Ovary (tissue), 10 donors: ENCODE measurements around the gene OR7A5. TPM values are rescaled to one million over a fixed set of nuclear protein-coding genes. Genes with fewer than 3 reads are reported as not detected.

Experiments
- DNase-seq, 5 donors: peaks; one replicate each; pipeline ENCODE4 v3.0.0-alpha.2; 2019 to 2020
- H3K27ac ChIP-seq, 2 donors: fragments of 200-600 bp; one replicate each; pipeline versions ENCODE4 v1.5.1 to v1.8.0; 2019 to 2022
- H3K27me3 ChIP-seq: fragments of 200-600 bp; one replicate; pipeline ENCODE4 v1.8.0; 2022
- H3K36me3 ChIP-seq: fragments of 200-600 bp; sonication (generic); one replicate; pipeline ENCODE4 v1.5.1; 2019
- H3K4me1 ChIP-seq: one replicate; pipeline ENCODE4 v1.8.1; 2013; ENCODE audit warnings: mild to moderate bottlenecking, moderate library complexity; ENCODE audit not compliant: insufficient read depth
- H3K4me3 ChIP-seq: fragments of 200-600 bp; sonication (generic); one replicate; pipeline ENCODE4 v1.5.1; 2017
- H3K9me3 ChIP-seq, 2 donors: fragments of 200-600 bp in 1 of 2; sonication (generic) in 1 of 2; one replicate each; pipeline versions ENCODE4 v1.5.1 to v1.8.1; 2013 to 2019; ENCODE audit warnings: mild to moderate bottlenecking in 1 of 2, moderate library complexity in 1 of 2
- CTCF ChIP-seq, 3 donors: fragments of 450-650 bp in 2 of 3; fragments of 200-600 bp in 1 of 3; IDR thresholded peaks; one replicate each; pipeline versions ENCODE4 v1.5.1 to v1.8.0; 2016 to 2022; ENCODE audit warnings: antibody characterized with exemption in 3 of 3, mild to moderate bottlenecking in 1 of 3
- EP300 ChIP-seq: sonication (generic); formaldehyde crosslinking; IDR thresholded peaks from one replicate; pipeline ENCODE4 v1.6.1; 2017; ENCODE audit warnings: antibody characterized with exemption
- POLR2A ChIP-seq: fragments of 450-650 bp; IDR thresholded peaks from one replicate; pipeline ENCODE4 v1.6.1; 2017; ENCODE audit warnings: antibody characterized with exemption, mild to moderate bottlenecking, moderate library complexity
- WGBS, 3 donors: extraction: QIAGEN DNeasy Blood & Tissue Kit in 1 of 3; methylation state at CpG; one replicate each; pipeline versions ENCODE4 v1.1.5 to v1.1.7; 2013 to 2017; 5-methylcytosine and 5-hydroxymethylcytosine counted together
- intact Hi-C, 4 donors: fragments of 100-400 bp; cut with DNase I; formaldehyde crosslinking; loops; one replicate each; pipeline versions ENCODE4 v1.11.0 to v1.15.1; 2022 to 2023
- long read RNA-seq, 3 donors: library from polyadenylated mRNA in 2 of 3; unstranded in 2 of 3; transcript quantifications; one replicate each; pipeline ENCODE4 v2.0.0 and lab custom pipeline, GENCODE V29; 2021 to 2026
- polyA plus RNA-seq, 2 donors: library from polyadenylated mRNA; stranded (reverse); fragments of 200-250 nt in 1 of 2; fragments of 350-450 nt in 1 of 2; fragmentation: Illumina TruSeq in 1 of 2; extraction: RNeasy Lipid Tissue Mini Kit (QIAGEN cat#74804) in 1 of 2; gene quantifications; one replicate each; pipeline ENCODE4 v1.2.3, GENCODE V29; 2013 to 2014
- total RNA-seq, 7 donors: library from RNA; depleted of rRNA in 2 of 7; stranded (reverse); fragments of >200 nt in 2 of 7; fragmentation: NEBNext Ultra II Directional in 3 of 7; extraction: Animal tissue kit (Norgen Biotek cat#: 25700) in 3 of 7; gene quantifications; one replicate each; pipeline versions ENCODE4 v1.1.0 to v1.2.4, GENCODE V29; 2016 to 2023
- donor health status: DM: no; HTN: no; CAD: no; lungs with moderate emphysema.
- donor health status: DM: no; HTN: no; CAD: no.
- donor health status: Bipolar disorder and iron deficiency.
- donor health status: DM: yes; HTN: yes; CAD: no.
- donor health status: DM: no; HTN: no; CAD: no.
- donor health status: DM: yes; HTN: yes; CAD: no.

Gene OR7A5
- total RNA-seq (under 1 TPM in 2 of 7 donors, not detected in 5; 0.12 TPM), polyA plus RNA-seq (not detected)
- long read RNA-seq, donor 1: 0 reads
- long read RNA-seq, donor 2: 0 reads
- long read RNA-seq, donor 3: 0 reads

GRCh38 chr19:14835011-14835410 is at the start of gene OR7A5, which contains the start of gene OR7C1:
OR7A5 (minus strand) TSS chr19:14835185; CDS start chr19:14828241, 6,944 bp downstream.
OR7C1 (minus strand) TSS chr19:14835185; CDS start chr19:14800136, 35,049 bp downstream.
- no peaks in the 10 kb centered on the region for H3K4me1 ChIP-seq
- no peak for DNase-seq
- 0 to 4% (median 3%) methylated on average over 1 of the region's 1 CpG for WGBS, 3 donors
- no peak within 1 kb of the TSS for H3K27ac ChIP-seq
- TF ChIP-seq CTCF (IDR thresholded peaks at IDR 0.05) (no peak), EP300 (no peak), POLR2A (no peak)
- no peak within 1 kb of the TSS for H3K4me3 ChIP-seq
- no peaks in the 10 kb centered on the region for H3K9me3 ChIP-seq
- H3K27me3 ChIP-seq: no peaks in the 10 kb centered on the region
- no peaks in the 10 kb centered on the region for H3K36me3 ChIP-seq
- intact Hi-C loops: no loop called here

GRCh38 chr19:14871619-14872230 is 36.7 kb upstream of the OR7A5 start:
- intact Hi-C loops: no loop called here
- no peak overlapping the region for H3K4me3 ChIP-seq
- no peaks in the 10 kb centered on the region for H3K9me3 ChIP-seq
- 70 to 71% (median 70%) methylated on average over 4 of the region's 4 CpGs for WGBS, 3 donors
- no peaks in the 10 kb centered on the region for H3K4me1 ChIP-seq
- H3K27me3 ChIP-seq: no peaks in the 10 kb centered on the region
- H3K27ac ChIP-seq: no peak overlapping the region
- no peak for DNase-seq
- TF ChIP-seq CTCF (IDR thresholded peaks at IDR 0.05) (no peak), POLR2A (no peak), EP300 (no peak)
- H3K36me3 ChIP-seq: no peaks in the 10 kb centered on the region

GRCh38 chr19:14868497-14868896 is 33.5 kb upstream of the OR7A5 start:
- Histone ChIP-seq H3K4me3 (no peak overlapping the region), H3K36me3 (no peaks in the 10 kb centered on the region), H3K9me3 (no peaks in the 10 kb centered on the region), H3K27me3 (no peaks in the 10 kb centered on the region), H3K4me1 (no peaks in the 10 kb centered on the region), H3K27ac (no peak overlapping the region)
- 71 to 73% (median 71%) methylated on average over 5 of the region's 5 CpGs for WGBS, 3 donors
- TF ChIP-seq EP300: no peak
- no peak for TF ChIP-seq CTCF (IDR thresholded peaks at IDR 0.05)
- intact Hi-C loops: no loop called here
- DNase-seq: no peak

GRCh38 chr19:14848822-14849221 is 13.8 kb upstream of the OR7A5 start, which contains the start of gene OR7A10:
OR7A10 (minus strand) TSS chr19:14848922; CDS start chr19:14841877, 7,045 bp downstream.
- no peaks in the 10 kb centered on the region for H3K4me1 ChIP-seq
- no peaks in the 10 kb centered on the region for H3K36me3 ChIP-seq
- no peaks in the 10 kb centered on the region for H3K27me3 ChIP-seq
- intact Hi-C loops: no loop called here
- H3K27ac ChIP-seq: no peak within 1 kb of the TSS
- 77 to 81% (median 80%) methylated on average over 5 of the region's 5 CpGs for WGBS, 3 donors
- DNase-seq: no peak
- H3K9me3 ChIP-seq: no peaks in the 10 kb centered on the region
- TF ChIP-seq EP300 (no peak), CTCF (IDR thresholded peaks at IDR 0.05) (no peak), POLR2A (no peak)
- H3K4me3 ChIP-seq: no peak within 1 kb of the TSS
